Endothelial cell (in vitro differentiated cells): ENCODE data around the gene KAT2B. TPM values are rescaled to one million over a fixed set of nuclear protein-coding genes. Genes with fewer than 3 reads are reported as not detected.

Experiments used
- DNase-seq: peaks from one replicate; pipeline ENCODE4 v3.0.0; 2021; ENCODE audit warnings: low spot score
- H3K27ac Mint-ChIP-seq: one replicate; pipeline ENCODE4 v1.8.0; 2021; ENCODE audit warnings: mixed read lengths, inconsistent platforms; ENCODE audit not compliant: unreplicated experiment
- H3K27me3 Mint-ChIP-seq: one replicate; pipeline ENCODE4 v1.8.0; 2021; ENCODE audit warnings: mild to moderate bottlenecking, moderate library complexity, mixed read lengths, inconsistent platforms; ENCODE audit not compliant: unreplicated experiment
- H3K36me3 Mint-ChIP-seq: one replicate; pipeline ENCODE4 v1.8.0; 2021; ENCODE audit warnings: mild to moderate bottlenecking, low read depth, mixed read lengths, inconsistent platforms; ENCODE audit not compliant: unreplicated experiment
- H3K4me1 Mint-ChIP-seq: one replicate; pipeline ENCODE4 v1.8.0; 2021; ENCODE audit warnings: mild to moderate bottlenecking, mixed read lengths, inconsistent platforms; ENCODE audit not compliant: unreplicated experiment
- H3K4me3 Mint-ChIP-seq: one replicate; pipeline ENCODE4 v1.8.0; 2021; ENCODE audit warnings: mild to moderate bottlenecking, mixed read lengths, inconsistent platforms; ENCODE audit not compliant: unreplicated experiment
- H3K9me3 Mint-ChIP-seq: one replicate; pipeline ENCODE4 v1.8.0; 2021; ENCODE audit warnings: mixed read lengths, inconsistent platforms; ENCODE audit not compliant: unreplicated experiment
- CTCF ChIP-seq: fragments of 200-600 bp; sonication (generic); IDR thresholded peaks from one replicate; pipeline ENCODE4 v1.5.0; 2021; ENCODE audit warnings: antibody characterized with exemption; ENCODE audit not compliant: unreplicated experiment
- total RNA-seq: library from RNA; stranded (reverse); fragmentation: NEBNext Ultra II Directional; extraction: Animal tissue kit (Norgen Biotek cat#: 25700); gene quantifications from one replicate; pipeline ENCODE4 v1.2.1, GENCODE V29; 2021; ENCODE audit not compliant: unreplicated experiment

Gene KAT2B
- total RNA-seq, 1 donor from 2014 or later: 15.9 TPM

GRCh38 chr3:20057612-20058180 lies 17.4 kb downstream of the KAT2B start:
- no peak for DNase-seq
- Mint-ChIP-seq H3K4me3 (no peak overlapping the region), H3K36me3 (peaks cover 3% of the 10 kb centered on the region), H3K9me3 (no peaks in the 10 kb centered on the region), H3K27me3 (peaks cover 5% of the 10 kb centered on the region), H3K4me1 (no peaks in the 10 kb centered on the region), H3K27ac (no peak overlapping the region)
- TF ChIP-seq CTCF: no peak

GRCh38 chr3:20059929-20060328 lies 19.7 kb downstream of the KAT2B start:
- H3K4me3 Mint-ChIP-seq: no peak overlapping the region
- no peak for TF ChIP-seq CTCF
- peak overlapping the region; percentile 20 for H3K27ac Mint-ChIP-seq
- peaks cover 5% of the 10 kb centered on the region for H3K27me3 Mint-ChIP-seq
- H3K9me3 Mint-ChIP-seq: no peaks in the 10 kb centered on the region
- no peak for DNase-seq
- no peaks in the 10 kb centered on the region for H3K4me1 Mint-ChIP-seq
- peaks cover 3% of the 10 kb centered on the region for H3K36me3 Mint-ChIP-seq

GRCh38 chr3:20060974-20061685 lies 20.9 kb downstream of the KAT2B start:
- Mint-ChIP-seq H3K27me3 (peaks cover 5% of the 10 kb centered on the region), H3K9me3 (no peaks in the 10 kb centered on the region), H3K36me3 (peaks cover 3% of the 10 kb centered on the region), H3K4me1 (no peaks in the 10 kb centered on the region), H3K27ac (no peak overlapping the region), H3K4me3 (no peak overlapping the region)
- TF ChIP-seq CTCF: no peak
- no peak for DNase-seq

- no peak overlapping the region for H3K27ac Mint-ChIP-seq
- no peaks in the 10 kb centered on the region for H3K4me1 Mint-ChIP-seq
- H3K36me3 Mint-ChIP-seq: peaks cover 3% of the 10 kb centered on the region
- no peak for TF ChIP-seq CTCF
- H3K27me3 Mint-ChIP-seq: peaks cover 5% of the 10 kb centered on the region
- no peaks in the 10 kb centered on the region for H3K9me3 Mint-ChIP-seq
- H3K4me3 Mint-ChIP-seq: no peak overlapping the region
- no peak for DNase-seq
Observed at GRCh38 chr3:20062996-20063395, 22.8 kb downstream of the KAT2B start.

- no peak for DNase-seq
Observed at GRCh38 chr3:20064387-20064786, 24.1 kb downstream of the KAT2B start.

More at GRCh38 chr3:20064387-20064786, 24.1 kb downstream of the KAT2B start:
- Mint-ChIP-seq H3K4me3 (no peak overlapping the region), H3K36me3 (peaks cover 3% of the 10 kb centered on the region), H3K27me3 (peaks cover 5% of the 10 kb centered on the region), H3K4me1 (no peaks in the 10 kb centered on the region), H3K27ac (no peak overlapping the region), H3K9me3 (no peaks in the 10 kb centered on the region)
- TF ChIP-seq CTCF: no peak
